ENCODE measurements around the gene GDI1.

The GDI1 gene

GRCh38 chrX:154428176-154429171 lies 8.5 kb upstream of the GDI1 start, which contains the start of gene ATP6AP1:
Gene ATP6AP1, plus strand, starts transcription at chrX:154428677. Its CDS starts 16 bp downstream, at chrX:154428693.
- Histone ChIP-seq H2AFZ (ENCODE audit: low read length) (no peak within 1 kb of the TSS), H3K4me1 (ENCODE audit: insufficient read depth, low read length, poor library complexity, severe bottlenecking) (peaks cover 18% of the 10 kb centered on the region), H3K4me2 (ENCODE audit: low read depth, low read length, poor library complexity, severe bottlenecking) (peak within 1 kb of the TSS; percentile 92), H3K27me3 (ENCODE audit: insufficient read depth, low read length, poor library complexity, severe bottlenecking) (no peaks in the 10 kb centered on the region), H3K79me2 (ENCODE audit: insufficient read depth, low read length) (peaks cover 43% of the 10 kb centered on the region), H3K9ac (ENCODE audit: low read depth, low read length, poor library complexity, severe bottlenecking) (peak within 1 kb of the TSS; percentile 81), H4K20me1 (ENCODE audit: insufficient read depth, low read length, poor library complexity, severe bottlenecking) (no peaks in the 10 kb centered on the region), H3K36me3 (ENCODE audit: insufficient read depth, low read length) (no peaks in the 10 kb centered on the region), H3K9me2 (replicated peaks; ENCODE audit: low read depth, low read length) (no peaks in the 10 kb centered on the region), H3K4me3 (ENCODE audit: low read length, poor library complexity, severe bottlenecking) (peak within 1 kb of the TSS; percentile 91), H3F3A (ENCODE audit: low read depth) (no peaks in the 10 kb centered on the region), H3K9me3 (ENCODE audit: insufficient read depth, low read depth, low read length) (no peaks in the 10 kb centered on the region)
- TF ChIP-seq EZH2phosphoT487 (IDR thresholded peaks at IDR 0.05; ENCODE audit: borderline replicate concordance): no peak
- peak; percentile 26; the same call in 1 of the 2 replicates for TF ChIP-seq CTCF (conservative IDR thresholded peaks at IDR 0.05; ENCODE audit: low read length)

DNA sequence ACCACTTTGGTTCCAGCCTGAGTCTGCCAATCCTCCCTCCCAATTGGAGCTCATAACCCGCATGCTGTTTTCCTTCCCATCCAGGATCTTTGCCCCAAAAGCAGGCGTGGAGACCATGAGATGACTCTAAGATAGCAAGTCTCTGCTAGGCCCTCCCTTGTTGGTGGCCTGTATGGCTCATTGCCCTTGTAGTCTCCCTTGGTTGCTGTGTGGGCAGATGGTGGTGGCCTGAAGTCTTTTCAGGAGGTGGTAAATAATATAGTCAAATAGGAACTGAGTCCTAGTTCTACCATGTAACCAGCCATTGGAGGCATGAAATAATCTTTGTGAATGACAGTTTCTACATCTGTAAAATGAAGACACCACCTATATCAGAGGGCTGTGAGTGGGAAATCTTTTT lies 7.2 kb upstream of the GDI1 start:
- peaks cover 18% of the 10 kb centered on the region for H3K4me1 ChIP-seq (ENCODE audit: insufficient read depth, low read length, poor library complexity, severe bottlenecking)
- peak overlapping the region; percentile 66 for H3K4me2 ChIP-seq (ENCODE audit: low read depth, low read length, poor library complexity, severe bottlenecking)
- peak overlapping the region; percentile 81 for H3K9ac ChIP-seq (ENCODE audit: low read depth, low read length, poor library complexity, severe bottlenecking)
- no peaks in the 10 kb centered on the region for H4K20me1 ChIP-seq (ENCODE audit: insufficient read depth, low read length, poor library complexity, severe bottlenecking)
- no peaks in the 10 kb centered on the region for H3F3A ChIP-seq (ENCODE audit: low read depth)
- H3K9me2 ChIP-seq (replicated peaks; ENCODE audit: low read depth, low read length): no peaks in the 10 kb centered on the region
- H3K36me3 ChIP-seq (ENCODE audit: insufficient read depth, low read length): no peaks in the 10 kb centered on the region; the same call in 1 of the 2 replicates
- H3K27me3 ChIP-seq (ENCODE audit: insufficient read depth, low read length, poor library complexity, severe bottlenecking): no peaks in the 10 kb centered on the region
- peak overlapping the region; percentile 91 for H3K4me3 ChIP-seq (ENCODE audit: low read length, poor library complexity, severe bottlenecking)
- no peak for TF ChIP-seq EZH2phosphoT487 (IDR thresholded peaks at IDR 0.05; ENCODE audit: borderline replicate concordance)
- no peak for TF ChIP-seq CTCF (conservative IDR thresholded peaks at IDR 0.05; ENCODE audit: low read length)
- no peaks in the 10 kb centered on the region for H3K9me3 ChIP-seq (ENCODE audit: insufficient read depth, low read depth, low read length)
- H3K79me2 ChIP-seq (ENCODE audit: insufficient read depth, low read length): peaks cover 43% of the 10 kb centered on the region
- H2AFZ ChIP-seq (ENCODE audit: low read length): no peak overlapping the region

GRCh38 chrX:154430479-154430878 lies 6.5 kb upstream of the GDI1 start:
- Histone ChIP-seq H3K9me3 (ENCODE audit: insufficient read depth, low read depth, low read length) (no peaks in the 10 kb centered on the region), H3K27me3 (ENCODE audit: insufficient read depth, low read length, poor library complexity, severe bottlenecking) (no peaks in the 10 kb centered on the region), H3K4me3 (ENCODE audit: low read length, poor library complexity, severe bottlenecking) (peak overlapping the region; percentile 29), H3K9me2 (replicated peaks; ENCODE audit: low read depth, low read length) (no peaks in the 10 kb centered on the region), H3K9ac (ENCODE audit: low read depth, low read length, poor library complexity, severe bottlenecking) (peak overlapping the region; percentile 48), H3K79me2 (ENCODE audit: insufficient read depth, low read length) (peaks cover 43% of the 10 kb centered on the region), H3K4me2 (ENCODE audit: low read depth, low read length, poor library complexity, severe bottlenecking) (peak overlapping the region; percentile 59), H4K20me1 (ENCODE audit: insufficient read depth, low read length, poor library complexity, severe bottlenecking) (no peaks in the 10 kb centered on the region), H3K4me1 (ENCODE audit: insufficient read depth, low read length, poor library complexity, severe bottlenecking) (peaks cover 18% of the 10 kb centered on the region), H3F3A (ENCODE audit: low read depth) (no peaks in the 10 kb centered on the region), H3K36me3 (ENCODE audit: insufficient read depth, low read length) (no peaks in the 10 kb centered on the region; the same call in 1 of the 2 replicates), H2AFZ (ENCODE audit: low read length) (no peak overlapping the region)
- TF ChIP-seq CTCF (conservative IDR thresholded peaks at IDR 0.05; ENCODE audit: low read length) (no peak), EZH2phosphoT487 (IDR thresholded peaks at IDR 0.05; ENCODE audit: borderline replicate concordance) (no peak)
